ENCODE measurements around the gene HYAL3. TPM values are rescaled to one million over a fixed set of nuclear protein-coding genes. Genes with fewer than 3 reads are reported as not detected.
A peak's percentile ranks its signal among the peaks of the same experiment; 100 is the strongest.

Gene HYAL3
- total RNA-seq, 2 experiments from 2014 or later: 13.0 to 14.3 TPM

GRCh38 chr3:50299638-50299928 lies 378 bp upstream of the HYAL3 start:
- H3K4me1 Mint-ChIP-seq: peaks cover 24% of the 10 kb centered on the region
- DNase-seq (no peak), ATAC-seq (no peak)
- no peaks in the 10 kb centered on the region for H3K9me3 Mint-ChIP-seq (ENCODE audit: low read depth)
- no peaks in the 10 kb centered on the region for H3K27me3 Mint-ChIP-seq
- peaks cover 5% of the 10 kb centered on the region for H3K36me3 Mint-ChIP-seq
- CTCF ChIA-PET: interaction anchor here (0.7 to 17.4 kb wide), 15 partner anchors 20 to 105 kb away, joined by 3 to 266 read pairs (median 5); partner anchors contain the start of genes HYAL2, RASSF1 and TUSC2
- peak overlapping the region; percentile 99 for H3K27ac Mint-ChIP-seq
- H3K4me3 Mint-ChIP-seq: peak overlapping the region; percentile 96

- peaks cover 5% of the 10 kb centered on the region for H3K36me3 Mint-ChIP-seq
- peak overlapping the region; percentile 99 for H3K27ac Mint-ChIP-seq
- H3K27me3 Mint-ChIP-seq: no peaks in the 10 kb centered on the region
- CTCF ChIA-PET: interaction anchor here (0.5 to 17.4 kb wide), 18 partner anchors 9 to 293 kb away, joined by 3 to 266 read pairs (median 4); partner anchors contain the start of genes HYAL2, RASSF1, TMEM115 and TUSC2
- ATAC-seq (no peak), DNase-seq (peak; percentile 54)
- no peaks in the 10 kb centered on the region for H3K9me3 Mint-ChIP-seq (ENCODE audit: low read depth)
- H3K4me1 Mint-ChIP-seq: peaks cover 23% of the 10 kb centered on the region
- H3K4me3 Mint-ChIP-seq: peak overlapping the region; percentile 96
Measured at GRCh38 chr3:50297896-50298725, 1.1 kb downstream of the HYAL3 start.

GRCh38 chr3:50297384-50297775 lies 1.8 kb downstream of the HYAL3 start:
- CTCF ChIA-PET: interaction anchor here (0.5 to 17.4 kb wide), 6 partner anchors 24 to 68 kb away, joined by 3 to 266 read pairs (median 4); partner anchors contain the start of genes HYAL2, TMEM115 and TUSC2
- Mint-ChIP-seq H3K36me3 (peaks cover 5% of the 10 kb centered on the region), H3K27ac (peak overlapping the region; percentile 99), H3K9me3 (ENCODE audit: low read depth) (no peaks in the 10 kb centered on the region), H3K4me1 (peaks cover 29% of the 10 kb centered on the region), H3K27me3 (no peaks in the 10 kb centered on the region), H3K4me3 (peak overlapping the region; percentile 96)
- DNase-seq (peak; percentile 41), ATAC-seq (no peak)

- Mint-ChIP-seq H3K9me3 (ENCODE audit: low read depth) (no peaks in the 10 kb centered on the region), H3K4me1 (peaks cover 30% of the 10 kb centered on the region), H3K36me3 (peaks cover 5% of the 10 kb centered on the region), H3K27me3 (no peaks in the 10 kb centered on the region), H3K27ac (peak overlapping the region; percentile 99), H3K4me3 (no peak overlapping the region)
- DNase-seq (peak; percentile 40), ATAC-seq (no peak)
- CTCF ChIA-PET: interaction anchor here (1.6 to 17.4 kb wide), 2 partner anchors 25 to 63 kb away, joined by 4 to 266 read pairs; partner anchors contain the start of genes HYAL2, TMEM115 and TUSC2
Measured at GRCh38 chr3:50296721-50297383, 2.4 kb downstream of the HYAL3 start.

GRCh38 chr3:50295553-50296431 lies 3.4 kb downstream of the HYAL3 start:
- DNase-seq (no peak), ATAC-seq (no peak)
- Mint-ChIP-seq H3K27ac (no peak overlapping the region), H3K9me3 (ENCODE audit: low read depth) (no peaks in the 10 kb centered on the region), H3K4me3 (no peak overlapping the region), H3K4me1 (peaks cover 32% of the 10 kb centered on the region), H3K36me3 (peaks cover 5% of the 10 kb centered on the region), H3K27me3 (no peaks in the 10 kb centered on the region)
- CTCF ChIA-PET: interaction anchor here (0.9 to 17.4 kb wide), 4 partner anchors 26 to 69 kb away, joined by 3 to 266 read pairs (median 4); partner anchors contain the start of genes HYAL2 and TUSC2

- Mint-ChIP-seq H3K36me3 (peaks cover 7% of the 10 kb centered on the region), H3K9me3 (ENCODE audit: low read depth) (no peaks in the 10 kb centered on the region), H3K4me3 (no peak overlapping the region), H3K27ac (no peak overlapping the region), H3K27me3 (no peaks in the 10 kb centered on the region), H3K4me1 (peaks cover 30% of the 10 kb centered on the region)
- no peak for ATAC-seq
- CTCF ChIA-PET: interaction anchor here (0.9 to 17.4 kb wide), 5 partner anchors 27 to 68 kb away, joined by 3 to 266 read pairs (median 3); partner anchors contain the start of genes HYAL2 and TUSC2
- peak; percentile 39 for DNase-seq
Measured at GRCh38 chr3:50294492-50295403, 4.5 kb downstream of the HYAL3 start.

- CTCF ChIA-PET: interaction anchor here (1.6 to 17.4 kb wide), 2 partner anchors 27 to 55 kb away, joined by 3 to 266 read pairs; partner anchors contain the start of genes HYAL2 and TUSC2
- DNase-seq (no peak), ATAC-seq (no peak)
- H3K4me3 Mint-ChIP-seq: no peak overlapping the region
- no peaks in the 10 kb centered on the region for H3K9me3 Mint-ChIP-seq (ENCODE audit: low read depth)
- no peaks in the 10 kb centered on the region for H3K27me3 Mint-ChIP-seq
- peaks cover 29% of the 10 kb centered on the region for H3K4me1 Mint-ChIP-seq
- H3K36me3 Mint-ChIP-seq: peaks cover 7% of the 10 kb centered on the region
- H3K27ac Mint-ChIP-seq: no peak overlapping the region
Measured at GRCh38 chr3:50294089-50294488, 5.1 kb downstream of the HYAL3 start.

GRCh38 chr3:50293079-50293801 lies 6.0 kb downstream of the HYAL3 start:
- H3K4me3 Mint-ChIP-seq: peak overlapping the region; percentile 79
- ATAC-seq (no peak), DNase-seq (peak; percentile 41)
- no peaks in the 10 kb centered on the region for H3K27me3 Mint-ChIP-seq
- H3K27ac Mint-ChIP-seq: peak overlapping the region; percentile 97
- H3K9me3 Mint-ChIP-seq (ENCODE audit: low read depth): no peaks in the 10 kb centered on the region
- peaks cover 29% of the 10 kb centered on the region for H3K4me1 Mint-ChIP-seq
- CTCF ChIA-PET: interaction anchor here (1.0 to 17.4 kb wide), 7 partner anchors 16 to 99 kb away, joined by 3 to 266 read pairs (median 7); partner anchors contain the start of genes GNAI2, HYAL2 and TUSC2
- peaks cover 9% of the 10 kb centered on the region for H3K36me3 Mint-ChIP-seq

- peaks cover 22% of the 10 kb centered on the region for H3K4me1 Mint-ChIP-seq
- H3K36me3 Mint-ChIP-seq: peaks cover 10% of the 10 kb centered on the region
- CTCF ChIA-PET: interaction anchor here (0.7 to 17.4 kb wide), 12 partner anchors 11 to 98 kb away, joined by 3 to 266 read pairs (median 4); partner anchors contain the start of genes GNAI2, HYAL2 and TUSC2
- DNase-seq (peak; percentile 98), ATAC-seq (peak; percentile 98)
- H3K4me3 Mint-ChIP-seq: peak within 1 kb of the TSS; percentile 79
- H3K27ac Mint-ChIP-seq: peak within 1 kb of the TSS; percentile 97
- H3K9me3 Mint-ChIP-seq (ENCODE audit: low read depth): no peaks in the 10 kb centered on the region
- H3K27me3 Mint-ChIP-seq: no peaks in the 10 kb centered on the region
Measured at GRCh38 chr3:50292159-50293078, 6.8 kb downstream of the HYAL3 start, which contains the start of gene IFRD2. TSS of gene IFRD2 (minus strand) at chr3:50292429. CDS start at chr3:50292274, 155 bp downstream.

- Mint-ChIP-seq H3K4me3 (peak overlapping the region; percentile 24), H3K27ac (no peak overlapping the region), H3K4me1 (peaks cover 19% of the 10 kb centered on the region), H3K9me3 (ENCODE audit: low read depth) (no peaks in the 10 kb centered on the region), H3K27me3 (no peaks in the 10 kb centered on the region), H3K36me3 (peaks cover 6% of the 10 kb centered on the region)
- ATAC-seq: no peak
- DNase-seq: no peak
- CTCF ChIA-PET: interaction anchor here (1.0 to 4.0 kb wide), 3 partner anchors 12 to 44 kb away, joined by 3 to 18 read pairs (median 4); no protein-coding TSS in a partner anchor
Measured at GRCh38 chr3:50290161-50290641, 9.0 kb downstream of the HYAL3 start.
